Memory B cell (primary cell): ENCODE measurements around the gene CUL1.

Experiments used
- ATAC-seq: fragments of 150-1000 bp; cut with Tn5 transposase; 2 replicates; pipeline ENCODE4 v1.10.0; 2021; ENCODE audit warnings: low read depth, mild to moderate bottlenecking, moderate library complexity
- DNase-seq, 2 donors: peaks; one replicate each; pipeline ENCODE4 v3.0.0; 2022; ENCODE audit warnings: low spot score in 2 of 2
- H3K27ac Mint-ChIP-seq: one replicate; pipeline ENCODE4 v1.8.0; 2022; ENCODE audit warnings: mild to moderate bottlenecking, moderate library complexity, mixed read lengths
- H3K27me3 Mint-ChIP-seq: one replicate; pipeline ENCODE4 v1.8.0; 2022; ENCODE audit warnings: mixed read lengths
- H3K36me3 Mint-ChIP-seq: one replicate; pipeline ENCODE4 v1.8.0; 2022; ENCODE audit warnings: mild to moderate bottlenecking, mixed read lengths
- H3K4me1 Mint-ChIP-seq: one replicate; pipeline ENCODE4 v1.8.0; 2022; ENCODE audit warnings: mixed read lengths
- H3K4me3 Mint-ChIP-seq: one replicate; pipeline ENCODE4 v1.8.0; 2022; ENCODE audit warnings: mild to moderate bottlenecking, moderate library complexity, mixed read lengths
- H3K9me3 Mint-ChIP-seq: one replicate; pipeline ENCODE4 v1.8.0; 2022; ENCODE audit warnings: mixed read lengths

The CUL1 gene

DNA sequence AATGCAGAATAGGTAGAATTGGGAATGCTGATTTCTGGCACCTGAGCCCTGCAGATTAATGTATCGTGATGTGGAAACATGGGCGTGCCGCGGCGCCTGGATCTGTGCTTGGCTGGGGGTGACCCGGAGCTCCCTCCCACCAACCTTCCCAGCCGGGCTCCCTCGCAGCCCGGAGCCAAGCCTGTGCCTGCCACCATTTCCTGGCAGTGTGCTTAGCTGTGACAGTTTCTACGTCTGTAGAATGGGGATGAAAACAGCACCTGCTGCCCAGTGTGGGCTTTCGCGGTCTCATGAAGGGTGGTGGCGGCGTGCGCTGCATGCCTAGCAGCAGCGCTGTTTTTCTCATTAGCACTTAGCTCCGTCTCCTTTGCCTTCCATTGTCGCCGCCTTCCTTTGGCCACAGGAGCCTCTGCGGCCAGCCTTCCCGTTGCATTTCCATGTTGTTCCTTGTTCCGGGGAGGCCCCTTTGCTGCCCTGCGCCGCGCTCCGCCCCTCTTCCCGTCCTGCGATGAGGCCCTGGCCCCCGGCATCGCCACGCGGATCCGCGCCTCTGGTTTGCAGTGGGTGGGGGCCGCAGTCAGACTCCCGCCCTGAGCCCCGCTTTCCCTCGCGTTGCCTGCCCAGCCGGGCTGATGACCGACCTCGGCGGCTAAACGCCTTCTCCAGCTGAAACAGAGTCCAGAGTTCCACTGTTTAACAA, 84.2 kb downstream of the CUL1 start:
- DNase-seq (no peak), ATAC-seq (no peak)
- Mint-ChIP-seq H3K27ac (no peak overlapping the region), H3K4me3 (no peak overlapping the region), H3K36me3 (peaks cover 27% of the 10 kb centered on the region), H3K9me3 (no peaks in the 10 kb centered on the region), H3K4me1 (no peaks in the 10 kb centered on the region), H3K27me3 (no peaks in the 10 kb centered on the region)

DNA sequence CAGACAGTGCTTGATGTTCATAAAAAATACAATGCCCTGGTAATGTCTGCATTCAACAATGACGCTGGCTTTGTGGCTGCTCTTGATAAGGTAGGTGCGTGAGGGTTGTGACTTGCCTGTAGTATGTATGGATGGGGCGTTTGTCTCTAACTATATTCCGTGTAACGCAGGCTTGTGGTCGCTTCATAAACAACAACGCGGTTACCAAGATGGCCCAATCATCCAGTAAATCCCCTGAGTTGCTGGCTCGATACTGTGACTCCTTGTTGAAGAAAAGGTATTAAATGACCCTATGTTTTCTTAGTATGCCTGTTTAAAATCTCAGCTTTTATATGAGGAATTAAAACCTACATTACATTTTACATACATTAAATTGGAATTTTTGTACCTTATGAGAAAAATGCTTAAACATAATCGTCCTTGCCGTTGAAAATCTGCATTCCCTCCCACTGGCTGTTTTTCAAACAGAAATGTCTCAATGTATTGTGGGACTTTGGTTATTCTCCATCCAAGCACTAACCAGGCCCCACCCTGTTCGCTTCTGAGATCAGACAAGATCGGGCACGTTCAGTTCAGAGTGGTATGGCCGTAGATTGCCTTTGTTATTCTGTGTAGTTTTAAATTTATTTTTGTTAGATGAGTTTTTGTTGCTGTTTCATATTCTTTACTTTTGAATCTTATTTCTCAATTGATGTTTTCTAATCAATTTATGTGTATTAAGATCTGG, 85.3 kb downstream of the CUL1 start:
- H3K4me1 Mint-ChIP-seq, result no peaks in the 10 kb centered on the region
- no peaks in the 10 kb centered on the region for H3K27me3 Mint-ChIP-seq
- H3K36me3 Mint-ChIP-seq, result peaks cover 30% of the 10 kb centered on the region
- H3K4me3 Mint-ChIP-seq, result no peak overlapping the region
- H3K9me3 Mint-ChIP-seq, result no peaks in the 10 kb centered on the region
- H3K27ac Mint-ChIP-seq, result no peak overlapping the region
- ATAC-seq, result no peak
- no peak for DNase-seq

GRCh38 chr7:148787571-148788295, 89.0 kb downstream of the CUL1 start:
- no peaks in the 10 kb centered on the region for H3K27me3 Mint-ChIP-seq
- H3K9me3 Mint-ChIP-seq, result no peaks in the 10 kb centered on the region
- no peak for DNase-seq
- H3K4me1 Mint-ChIP-seq, result no peaks in the 10 kb centered on the region
- peaks cover 42% of the 10 kb centered on the region for H3K36me3 Mint-ChIP-seq
- no peak overlapping the region for H3K4me3 Mint-ChIP-seq
- ATAC-seq, result no peak
- peak overlapping the region; percentile 18 for H3K27ac Mint-ChIP-seq

GRCh38 chr7:148789220-148789619, 90.5 kb downstream of the CUL1 start:
- ATAC-seq, result no peak

DNA sequence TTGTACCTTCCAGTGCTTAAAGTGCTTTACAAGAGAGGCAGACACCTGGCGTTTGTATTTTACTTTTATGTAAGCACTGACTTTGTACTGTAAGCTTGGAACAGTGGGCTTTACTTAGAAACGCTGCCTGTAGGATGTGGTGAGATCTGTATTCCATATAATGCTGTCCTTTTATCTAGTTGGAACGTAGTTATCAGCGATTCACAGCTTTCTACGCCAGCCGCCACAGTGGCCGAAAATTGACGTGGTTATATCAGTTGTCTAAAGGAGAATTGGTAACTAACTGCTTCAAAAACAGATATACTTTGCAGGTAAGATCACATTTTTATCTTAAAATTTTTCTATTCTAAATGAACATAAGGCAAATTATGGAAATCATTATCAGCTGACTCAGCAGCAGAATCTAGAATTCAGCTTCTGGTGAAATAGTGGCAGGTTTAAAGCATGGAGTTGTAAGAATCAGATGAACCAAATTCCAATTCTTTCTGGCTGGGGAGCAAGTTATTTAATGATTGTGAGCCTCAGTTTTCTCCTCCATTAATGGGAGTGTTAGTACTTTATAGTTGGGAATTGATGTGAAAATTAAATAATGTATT, 91.5 kb downstream of the CUL1 start:
- Mint-ChIP-seq H3K4me1 (no peaks in the 10 kb centered on the region), H3K36me3 (peaks cover 49% of the 10 kb centered on the region), H3K27me3 (no peaks in the 10 kb centered on the region), H3K4me3 (no peak overlapping the region), H3K27ac (no peak overlapping the region), H3K9me3 (no peaks in the 10 kb centered on the region)
- DNase-seq (no peak), ATAC-seq (no peak)

More at GRCh38 chr7:148789220-148789619, 90.5 kb downstream of the CUL1 start:
- Mint-ChIP-seq H3K27ac (no peak overlapping the region), H3K4me3 (no peak overlapping the region), H3K9me3 (no peaks in the 10 kb centered on the region), H3K27me3 (no peaks in the 10 kb centered on the region), H3K4me1 (no peaks in the 10 kb centered on the region), H3K36me3 (peaks cover 45% of the 10 kb centered on the region)
- DNase-seq, result no peak

GRCh38 chr7:148790850-148791249, 92.1 kb downstream of the CUL1 start:
- DNase-seq (no peak), ATAC-seq (no peak)
- no peak overlapping the region for H3K27ac Mint-ChIP-seq
- H3K4me3 Mint-ChIP-seq, result no peak overlapping the region
- H3K36me3 Mint-ChIP-seq, result peaks cover 48% of the 10 kb centered on the region
- H3K27me3 Mint-ChIP-seq, result no peaks in the 10 kb centered on the region
- no peaks in the 10 kb centered on the region for H3K9me3 Mint-ChIP-seq
- H3K4me1 Mint-ChIP-seq, result no peaks in the 10 kb centered on the region

DNA sequence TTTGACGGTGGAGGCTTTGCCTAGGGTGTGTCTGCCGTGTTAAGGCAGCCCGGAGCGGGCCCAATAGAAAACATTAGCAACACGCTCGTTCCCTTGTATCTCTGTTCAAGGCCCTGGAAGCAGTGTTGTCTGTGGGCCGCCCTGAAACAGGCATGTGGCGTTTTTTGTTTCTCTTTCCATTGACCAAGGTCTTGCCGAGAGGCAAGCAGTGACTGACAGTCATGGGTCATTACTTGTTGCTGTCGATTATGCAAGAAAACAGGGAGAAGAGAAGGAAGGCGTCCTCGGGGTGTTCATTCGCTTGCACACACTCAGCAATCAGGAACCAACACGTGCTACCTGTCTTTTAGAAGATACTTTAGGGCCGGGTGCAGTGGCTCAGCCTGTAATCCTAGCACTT, 92.8 kb downstream of the CUL1 start:
- H3K36me3 Mint-ChIP-seq, result peaks cover 53% of the 10 kb centered on the region

GRCh38 chr7:148793590-148793989, 94.9 kb downstream of the CUL1 start:
- H3K27ac Mint-ChIP-seq, result no peak overlapping the region
- no peak for ATAC-seq
- no peak overlapping the region for H3K4me3 Mint-ChIP-seq

More for the DNA sequence above, 92.8 kb downstream of the CUL1 start:
- no peak overlapping the region for H3K27ac Mint-ChIP-seq
- no peak overlapping the region for H3K4me3 Mint-ChIP-seq
- H3K27me3 Mint-ChIP-seq, result no peaks in the 10 kb centered on the region
- ATAC-seq (no peak), DNase-seq (no peak)
- no peaks in the 10 kb centered on the region for H3K4me1 Mint-ChIP-seq
- no peaks in the 10 kb centered on the region for H3K9me3 Mint-ChIP-seq

DNA sequence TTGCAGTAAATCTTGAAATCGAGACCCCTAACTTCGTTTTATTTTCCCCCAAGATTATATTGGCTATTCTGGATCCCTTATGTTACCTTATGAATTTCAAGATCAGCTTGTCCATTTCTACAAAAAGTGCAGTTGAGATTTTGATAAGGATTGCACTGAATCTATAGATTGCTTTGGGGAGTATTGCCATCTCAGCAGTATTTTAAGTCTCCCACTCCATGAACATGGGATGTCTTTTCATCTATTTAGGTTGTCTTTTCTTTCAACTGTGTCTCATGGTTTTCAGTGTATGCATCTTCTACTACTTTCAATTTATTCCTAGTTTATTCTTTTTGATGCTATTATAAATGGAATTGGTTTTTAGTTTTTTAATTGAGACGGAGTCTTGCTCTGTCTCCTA, 95.8 kb downstream of the CUL1 start:
- H3K27me3 Mint-ChIP-seq, result no peaks in the 10 kb centered on the region
- ATAC-seq (no peak), DNase-seq (no peak)
- H3K27ac Mint-ChIP-seq, result peak overlapping the region; percentile 28
- H3K4me1 Mint-ChIP-seq, result no peaks in the 10 kb centered on the region
- peaks cover 57% of the 10 kb centered on the region for H3K36me3 Mint-ChIP-seq
- no peak overlapping the region for H3K4me3 Mint-ChIP-seq
- H3K9me3 Mint-ChIP-seq, result no peaks in the 10 kb centered on the region

More at GRCh38 chr7:148793590-148793989, 94.9 kb downstream of the CUL1 start:
- no peaks in the 10 kb centered on the region for H3K4me1 Mint-ChIP-seq
- H3K36me3 Mint-ChIP-seq, result peaks cover 53% of the 10 kb centered on the region
- H3K9me3 Mint-ChIP-seq, result no peaks in the 10 kb centered on the region
- H3K27me3 Mint-ChIP-seq, result no peaks in the 10 kb centered on the region
- DNase-seq, result no peak

- ATAC-seq (no peak), DNase-seq (no peak)
- no peak overlapping the region for H3K27ac Mint-ChIP-seq
- peaks cover 54% of the 10 kb centered on the region for H3K36me3 Mint-ChIP-seq
- no peak overlapping the region for H3K4me3 Mint-ChIP-seq
- no peaks in the 10 kb centered on the region for H3K4me1 Mint-ChIP-seq
- no peaks in the 10 kb centered on the region for H3K9me3 Mint-ChIP-seq
- no peaks in the 10 kb centered on the region for H3K27me3 Mint-ChIP-seq
These were observed 98.1 kb downstream of the CUL1 start for GRCh38 chr7:148796841-148797240.

- H3K36me3 Mint-ChIP-seq, result peaks cover 38% of the 10 kb centered on the region
- H3K27me3 Mint-ChIP-seq, result no peaks in the 10 kb centered on the region
- peak overlapping the region; percentile 14 for H3K27ac Mint-ChIP-seq
- H3K4me1 Mint-ChIP-seq, result no peaks in the 10 kb centered on the region
- no peaks in the 10 kb centered on the region for H3K9me3 Mint-ChIP-seq
- no peak overlapping the region for H3K4me3 Mint-ChIP-seq
- ATAC-seq (no peak), DNase-seq (no peak)
These were observed 101.3 kb downstream of the CUL1 start for GRCh38 chr7:148799893-148800555.

DNA sequence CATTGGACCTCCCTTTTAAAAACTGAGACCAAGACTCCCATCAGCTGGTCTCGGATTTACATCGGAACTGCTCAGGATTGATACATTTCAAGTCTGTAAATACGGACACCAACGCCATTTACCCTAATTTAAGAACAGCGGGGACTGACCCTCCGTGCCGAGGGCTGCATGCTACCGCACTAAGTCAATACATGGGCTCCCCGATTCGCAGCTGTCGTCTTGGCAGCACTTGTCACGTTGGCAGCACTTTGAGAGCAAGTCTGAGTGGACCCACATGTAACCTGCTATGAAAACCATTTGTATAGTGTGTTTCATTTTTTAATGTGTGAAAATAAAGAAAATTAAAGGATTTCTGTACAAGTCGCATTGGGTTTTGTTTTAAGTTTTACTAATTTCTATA, 102.0 kb downstream of the CUL1 start:
- peak overlapping the region; percentile 14 for H3K27ac Mint-ChIP-seq
- H3K4me3 Mint-ChIP-seq, result no peak overlapping the region
- DNase-seq (no peak), ATAC-seq (no peak)
- no peaks in the 10 kb centered on the region for H3K4me1 Mint-ChIP-seq
- peaks cover 36% of the 10 kb centered on the region for H3K36me3 Mint-ChIP-seq
- no peaks in the 10 kb centered on the region for H3K9me3 Mint-ChIP-seq
- H3K27me3 Mint-ChIP-seq, result no peaks in the 10 kb centered on the region

DNA sequence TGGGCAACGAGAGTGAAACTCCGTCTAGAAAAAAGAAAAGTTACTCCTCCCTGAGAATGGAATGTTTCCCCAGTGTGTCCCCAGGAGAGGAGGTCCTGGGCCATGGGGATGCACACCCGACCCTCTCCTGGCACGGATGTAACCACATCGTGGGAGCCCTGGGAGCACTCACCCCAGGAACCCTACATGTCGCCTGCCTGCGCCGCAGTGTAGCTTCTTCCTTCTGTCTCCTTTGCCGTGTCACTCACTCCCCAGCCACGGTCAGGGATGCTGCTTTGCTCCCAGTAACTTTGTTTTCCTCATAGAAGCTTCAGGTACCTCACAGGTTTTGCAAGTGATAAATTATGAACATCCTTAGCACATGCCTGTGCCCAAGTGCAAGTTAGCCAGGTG, 103.4 kb downstream of the CUL1 start:
- no peak overlapping the region for H3K4me3 Mint-ChIP-seq

More for the DNA sequence above, 103.4 kb downstream of the CUL1 start:
- Mint-ChIP-seq H3K27me3 (no peaks in the 10 kb centered on the region), H3K4me1 (no peaks in the 10 kb centered on the region), H3K9me3 (no peaks in the 10 kb centered on the region), H3K27ac (no peak overlapping the region), H3K36me3 (peaks cover 30% of the 10 kb centered on the region)
- no peak for DNase-seq
- ATAC-seq, result no peak
